Measurements from ENCODE around the gene SMURF1.

SMURF1 gene

GRCh38 chr7:99090771-99091542, 53.0 kb downstream of the SMURF1 start:
- no peak for DNase-seq (ENCODE audit: insufficient read length, low spot score)
- no peak for FAIRE-seq
- TF ChIP-seq CTCF (IDR thresholded peaks at IDR 0.05; ENCODE audit: insufficient read depth, missing control alignments) = no peak

GRCh38 chr7:99089914-99090629, 53.8 kb downstream of the SMURF1 start:
- TF ChIP-seq CTCF (IDR thresholded peaks at IDR 0.05; ENCODE audit: insufficient read depth, missing control alignments) = no peak
- DNase-seq (ENCODE audit: insufficient read length, low spot score) = no peak
- no peak for FAIRE-seq

- FAIRE-seq = no peak
Measured at GRCh38 chr7:99086944-99087343, 57.0 kb downstream of the SMURF1 start.

GRCh38 chr7:99086532-99086931, 57.4 kb downstream of the SMURF1 start:
- DNase-seq (ENCODE audit: insufficient read length, low spot score) (no peak), FAIRE-seq (no peak)
- no peak for TF ChIP-seq CTCF (IDR thresholded peaks at IDR 0.05; ENCODE audit: insufficient read depth, missing control alignments)

More at GRCh38 chr7:99086944-99087343, 57.0 kb downstream of the SMURF1 start:
- DNase-seq (ENCODE audit: insufficient read length, low spot score) = no peak
- no peak for TF ChIP-seq CTCF (IDR thresholded peaks at IDR 0.05; ENCODE audit: insufficient read depth, missing control alignments)

- FAIRE-seq (no peak), DNase-seq (ENCODE audit: insufficient read length, low spot score) (no peak)
- TF ChIP-seq CTCF (IDR thresholded peaks at IDR 0.05; ENCODE audit: insufficient read depth, missing control alignments) = no peak
Measured at GRCh38 chr7:99083733-99084132, 60.2 kb downstream of the SMURF1 start.

- TF ChIP-seq CTCF (IDR thresholded peaks at IDR 0.05; ENCODE audit: insufficient read depth, missing control alignments) = no peak
- DNase-seq (ENCODE audit: insufficient read length, low spot score) = no peak
- no peak for FAIRE-seq
Measured at GRCh38 chr7:99083068-99083651, 60.7 kb downstream of the SMURF1 start.
